B cell (primary cell): ENCODE results near the gene KCNA1.

Experiments
- CTCF ChIP-seq: fragments of 200-600 bp; IDR thresholded peaks from one replicate; pipeline ENCODE4 v1.8.0; 2022; ENCODE audit warnings: antibody characterized with exemption, mild to moderate bottlenecking
- EZH2 ChIP-seq: IDR thresholded peaks from 2 replicates; pipeline ENCODE4 v1.6.1; 2012; ENCODE audit warnings: borderline replicate concordance, low read depth, mild to moderate bottlenecking, moderate library complexity, low read length; ENCODE audit not compliant: insufficient read depth, poor library complexity, severe bottlenecking

GRCh38 chr12:4894019-4894418 is 15.7 kb upstream of the KCNA1 start:
- no peak for TF ChIP-seq CTCF
- no peak for TF ChIP-seq EZH2
